Stimulated activated CD4-positive, alpha-beta T cell treated with anti-CD3 and anti-CD28 coated beads, Interleukin-4, amount 100 ng/mL, for 4 hours (primary cell): ENCODE measurements around the gene CCDC175.
A peak's percentile ranks its signal among the peaks of the same experiment; 100 is the strongest.

Experiments used
- DNase-seq, 2 experiments: peaks; one replicate each; pipeline ENCODE4 v3.0.0-alpha.2; 2020

Gene CCDC175

DNA sequence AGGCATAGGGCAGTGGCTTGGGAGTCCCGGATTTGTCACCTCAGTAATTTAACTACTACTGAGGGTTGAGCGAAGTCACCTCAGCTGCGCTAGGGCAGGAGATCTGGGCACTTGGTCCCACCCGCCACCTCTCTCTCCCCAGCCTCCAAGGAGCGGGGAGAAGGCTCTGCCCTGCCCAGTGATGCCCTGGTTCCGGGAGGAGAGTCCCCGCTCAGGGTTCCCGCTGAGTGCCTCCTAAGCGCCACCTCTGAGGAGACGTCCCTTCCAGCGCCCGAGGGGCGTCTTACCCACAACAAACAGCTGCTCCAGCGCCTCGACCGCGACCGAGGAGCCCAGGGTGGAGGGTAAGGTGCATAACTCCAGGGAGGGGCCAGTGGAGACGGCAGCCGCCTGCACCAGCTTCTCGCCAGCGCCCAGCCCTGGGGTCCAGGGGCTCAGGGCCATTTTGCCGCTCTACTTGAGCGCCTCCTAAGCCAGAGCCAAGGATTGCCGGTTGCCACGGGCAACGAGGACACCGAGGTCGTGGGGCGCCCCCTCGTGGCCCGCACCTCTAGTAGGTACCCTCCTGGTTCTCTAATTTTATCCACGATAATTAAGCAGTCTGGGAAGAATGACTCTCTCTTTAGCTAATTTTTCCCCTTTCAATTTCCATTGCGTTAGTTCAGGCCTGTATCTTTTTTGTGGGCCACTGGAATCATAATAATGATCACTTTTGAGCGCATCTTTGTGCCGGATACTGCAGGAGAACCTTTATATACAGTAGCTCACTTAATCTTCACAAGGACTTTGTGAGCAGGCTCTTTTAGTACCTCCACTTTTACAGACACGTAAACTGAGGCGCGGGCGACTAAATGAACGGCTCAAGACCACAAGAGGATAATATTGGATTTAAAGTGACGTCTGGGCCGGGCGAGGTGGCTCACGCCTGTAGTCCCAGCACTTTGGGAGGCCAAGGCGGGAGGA lies at the start of gene CCDC175:
TSS of gene CCDC175 (minus strand) at position 481 of the 963 bp plus-strand sequence. CDS start at position 444, 37 bp downstream.
- peak; percentile 76 to 80 for DNase-seq

- DNase-seq, result no peak
These were observed 46.0 kb upstream of the CCDC175 start for GRCh38 chr14:59622631-59623030.

GRCh38 chr14:59619061-59619460 lies 42.4 kb upstream of the CCDC175 start:
- DNase-seq, result no peak

DNA sequence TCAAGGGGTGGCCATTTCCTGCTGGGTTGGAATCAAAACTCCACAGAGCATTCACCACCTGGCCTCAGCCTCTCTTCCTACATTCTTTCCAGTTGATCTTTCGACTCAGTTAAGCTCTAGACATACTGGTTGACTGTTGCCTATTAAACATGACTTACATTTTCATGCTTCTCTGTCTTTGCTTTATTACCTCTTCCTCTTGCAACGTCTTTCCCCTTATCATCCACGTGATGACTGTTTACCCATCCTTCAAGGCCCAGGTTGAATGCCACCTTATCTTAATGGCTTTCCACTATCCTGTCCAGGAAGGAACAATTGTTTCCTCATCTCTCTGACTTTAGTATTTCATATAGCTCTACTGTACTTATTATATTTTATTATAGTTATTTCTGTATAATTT lies 24.4 kb upstream of the CCDC175 start:
- no peak for DNase-seq

DNA sequence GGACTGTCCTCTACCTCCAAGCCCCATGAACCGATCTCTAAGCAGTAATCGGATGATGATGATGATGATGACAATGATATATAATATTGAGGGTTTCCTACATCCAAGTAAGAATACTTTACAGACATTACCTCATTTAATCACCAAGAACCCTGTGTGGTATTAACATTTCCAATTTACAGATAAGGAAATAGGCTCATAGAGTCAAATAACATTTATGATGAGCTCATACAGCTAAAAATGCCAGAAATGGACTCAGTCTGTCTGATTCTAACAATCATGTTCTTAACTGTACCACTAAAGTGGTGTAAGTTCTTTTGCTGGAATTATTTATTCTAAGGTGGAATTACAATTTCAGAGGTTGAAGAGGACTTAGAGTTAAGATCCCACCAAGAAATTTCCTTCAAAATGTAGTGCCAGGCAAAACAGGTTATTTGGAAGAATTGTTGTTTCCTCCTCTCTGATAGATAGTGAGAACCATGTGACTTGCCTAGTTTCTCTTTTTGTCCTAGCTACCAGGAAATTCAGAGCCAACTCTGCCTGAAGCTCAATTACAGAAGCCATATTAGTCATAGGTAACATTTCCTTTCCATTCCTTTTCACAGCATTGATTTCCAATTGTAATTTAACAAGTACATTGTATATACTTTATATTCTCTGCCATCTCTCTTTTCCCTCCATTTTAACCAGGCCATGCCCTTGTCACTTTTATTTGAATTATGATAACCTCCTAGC lies 23.8 kb upstream of the CCDC175 start:
- no peak for DNase-seq

- DNase-seq, result no peak
These were observed 18.5 kb upstream of the CCDC175 start for GRCh38 chr14:59595071-59595470.

- no peak for DNase-seq
These were observed 15.2 kb upstream of the CCDC175 start for GRCh38 chr14:59591641-59592370.

GRCh38 chr14:59588101-59588500 lies 11.5 kb upstream of the CCDC175 start:
- no peak for DNase-seq

DNA sequence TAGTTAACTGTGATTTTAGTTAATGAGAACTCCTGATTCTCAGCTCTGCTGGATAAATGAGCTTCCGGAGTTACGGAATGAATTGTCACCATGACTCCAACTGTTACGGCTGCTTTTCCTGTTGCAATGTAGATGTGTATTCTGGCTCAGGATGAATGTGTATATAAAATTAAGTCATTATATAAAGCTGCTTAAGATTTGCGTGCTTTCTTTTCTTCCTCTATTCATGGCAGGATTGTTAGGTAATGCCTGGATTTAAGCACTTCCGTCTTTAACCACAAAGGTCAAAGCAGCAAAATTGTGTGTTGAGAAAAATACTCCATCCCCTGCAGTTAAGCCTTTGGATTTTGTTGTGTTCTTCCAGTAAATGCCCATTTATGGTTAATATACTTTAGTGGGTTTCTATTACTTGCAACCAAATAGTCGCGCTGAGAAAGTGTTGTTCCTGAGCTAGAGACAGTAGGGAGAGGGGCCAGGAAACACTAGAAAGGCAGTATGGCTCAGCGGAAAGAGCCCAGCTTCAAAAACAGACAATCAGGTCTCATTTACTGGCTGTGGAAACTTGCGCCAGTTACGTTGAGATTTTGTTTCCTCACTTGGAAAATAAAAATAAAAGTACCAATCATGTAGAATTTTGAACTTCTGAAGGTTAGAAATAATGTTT lies 9.4 kb upstream of the CCDC175 start:
- DNase-seq, result no peak

DNA sequence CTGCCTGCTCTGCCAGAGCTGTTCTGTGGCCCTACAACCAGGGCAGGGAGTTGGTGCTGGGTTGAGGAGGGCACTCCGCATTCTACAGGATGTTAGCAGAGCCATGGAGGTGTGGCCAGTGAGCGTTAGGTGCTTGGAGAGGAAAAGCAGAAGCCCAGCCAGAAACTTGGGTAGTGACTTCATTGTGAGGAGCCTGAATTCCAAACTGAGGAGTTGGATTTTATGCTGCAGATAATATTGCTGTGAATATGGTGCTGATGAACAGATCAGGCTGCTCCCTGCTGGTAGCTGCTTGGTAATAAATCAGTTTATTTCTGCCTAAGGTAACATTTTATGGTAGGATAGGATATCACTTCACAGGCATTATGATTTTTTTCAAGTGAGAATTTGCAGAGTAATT lies 7.1 kb upstream of the CCDC175 start:
- DNase-seq, result no peak

DNA sequence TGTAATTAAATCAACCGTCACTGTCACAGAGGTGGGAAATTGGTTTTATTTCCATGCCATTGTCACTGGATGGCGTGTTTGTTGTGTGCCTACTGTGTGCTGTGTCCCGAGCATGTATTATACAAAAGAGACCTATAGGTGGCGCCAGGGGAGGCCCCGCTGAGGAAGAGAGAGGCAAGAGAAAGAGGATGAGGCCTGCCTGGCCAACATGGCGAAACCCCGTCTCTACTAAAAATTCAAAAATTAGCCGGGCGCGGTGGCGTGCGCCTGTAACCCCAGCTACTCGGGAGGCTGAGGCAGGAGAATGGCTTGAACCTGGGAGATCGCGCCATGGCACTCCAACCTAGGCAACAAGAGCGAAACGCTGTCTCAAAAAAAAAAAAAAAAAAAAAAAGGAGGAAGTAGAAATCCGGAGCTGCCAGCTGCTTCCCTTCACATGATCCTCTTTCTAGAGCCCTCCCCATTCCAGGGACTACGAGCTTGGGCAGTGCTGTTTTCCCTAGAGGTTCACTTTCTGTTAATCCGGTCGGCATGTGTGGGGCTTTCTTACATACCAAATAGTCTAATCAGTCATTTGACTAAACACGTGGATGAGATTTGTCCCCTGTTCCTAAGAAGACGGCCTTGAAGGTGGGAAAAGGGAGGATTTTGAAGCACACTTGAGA lies 6.4 kb upstream of the CCDC175 start:
- DNase-seq, result no peak

DNA sequence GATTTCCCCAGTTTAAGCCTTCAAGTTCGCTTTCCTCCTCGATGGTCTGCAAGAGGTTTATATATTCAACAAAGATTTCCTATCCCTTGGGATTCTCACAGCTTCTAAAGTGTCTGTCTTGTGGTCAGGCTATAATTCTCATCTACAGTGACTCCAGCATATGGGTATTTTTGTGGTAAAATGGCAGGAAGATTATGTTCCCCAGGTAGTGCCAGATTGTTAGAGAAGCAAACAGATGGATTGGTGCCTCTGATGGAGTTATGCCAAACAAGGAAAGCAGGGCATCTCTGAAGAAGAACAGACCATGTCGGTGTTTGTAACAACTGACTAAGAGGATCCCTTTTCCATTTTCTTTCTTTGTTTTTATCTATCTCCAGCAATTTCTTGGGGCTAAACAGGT lies 5.5 kb upstream of the CCDC175 start:
- DNase-seq, result no peak

DNA sequence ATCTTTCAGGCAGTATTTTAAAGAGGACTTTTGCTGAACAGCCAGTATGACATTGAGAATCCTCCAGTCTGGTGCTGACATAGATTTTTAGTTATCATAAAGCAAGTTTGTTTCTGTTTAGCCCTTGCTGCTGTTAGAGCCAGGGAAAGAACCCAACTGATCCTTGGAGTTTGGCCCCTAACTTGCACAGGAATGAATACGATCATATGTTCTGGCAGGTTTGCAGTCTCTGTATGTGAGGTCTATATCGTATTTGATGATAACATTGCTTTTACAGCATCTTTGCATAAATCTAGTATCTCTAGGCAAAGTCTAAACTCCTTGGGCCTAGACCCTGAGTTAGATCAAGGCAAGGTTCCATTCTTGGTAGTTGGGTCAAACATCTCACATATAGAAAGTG lies 4.3 kb upstream of the CCDC175 start:
- no peak for DNase-seq

DNA sequence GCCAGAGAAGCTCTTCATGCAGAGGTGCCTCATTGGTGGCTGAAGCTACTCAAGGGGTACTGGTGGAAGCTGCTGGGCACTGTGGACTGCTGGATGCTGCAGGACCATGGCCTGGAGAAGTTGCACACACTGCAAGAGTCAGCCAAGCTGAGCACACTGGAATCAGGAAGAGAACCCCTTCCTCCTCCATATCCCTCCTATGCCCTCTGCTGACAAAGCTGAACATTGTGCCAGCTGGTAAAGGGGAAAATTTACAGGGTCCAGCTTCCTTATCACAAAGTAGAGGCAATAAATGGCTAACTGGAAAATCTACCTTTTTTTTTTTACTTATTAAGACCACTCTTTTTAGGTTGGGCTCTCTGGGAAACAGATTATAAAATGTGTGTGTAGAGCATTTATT lies 6.5 kb downstream of the CCDC175 start:
- no peak for DNase-seq

- no peak for DNase-seq
These were observed 9.9 kb downstream of the CCDC175 start for GRCh38 chr14:59566725-59567124.

DNA sequence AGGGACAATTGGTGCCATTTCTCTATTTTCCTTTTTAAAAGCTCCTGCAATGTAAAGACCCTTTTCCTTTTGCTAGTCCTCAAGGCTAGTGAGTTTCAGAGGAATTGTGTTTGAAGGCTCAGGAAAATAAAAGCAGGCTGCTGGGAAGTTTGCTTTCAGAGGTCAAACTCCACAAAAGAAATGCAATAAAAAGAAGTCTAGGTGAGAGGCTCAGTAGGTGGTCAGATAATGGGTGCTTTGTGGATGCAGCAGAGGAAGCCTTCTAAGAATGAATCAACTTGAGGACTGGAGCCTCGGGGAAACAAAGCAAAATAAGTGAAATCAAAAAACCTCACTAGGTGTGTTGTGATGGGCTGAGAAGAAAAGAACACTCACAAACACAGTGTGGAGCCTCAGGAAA lies 10.3 kb downstream of the CCDC175 start:
- DNase-seq, result no peak

GRCh38 chr14:59565087-59565486 lies 11.5 kb downstream of the CCDC175 start:
- DNase-seq, result no peak

GRCh38 chr14:59564366-59564765 lies 12.2 kb downstream of the CCDC175 start:
- DNase-seq, result no peak

- no peak for DNase-seq
These were observed 29.3 kb downstream of the CCDC175 start for GRCh38 chr14:59547310-59547709.

DNA sequence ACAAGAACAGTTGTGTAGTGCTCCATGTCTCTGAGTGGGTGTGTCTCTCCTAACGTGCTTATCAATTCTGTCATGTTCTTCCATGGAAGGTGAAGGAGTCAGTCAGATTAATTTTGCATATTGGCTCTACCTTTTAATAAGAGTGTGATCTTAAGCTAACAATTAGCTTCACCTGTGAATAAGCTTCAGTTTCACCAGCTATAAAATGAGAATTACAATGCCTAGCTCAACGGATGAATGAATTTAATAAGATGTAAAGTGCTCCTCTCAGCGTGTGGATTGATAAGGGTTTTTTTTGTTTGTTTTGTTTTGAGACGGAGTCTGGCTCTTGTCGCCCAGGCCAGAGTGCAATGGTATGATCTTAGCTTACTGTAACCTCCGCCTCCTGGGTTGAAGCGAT lies 32.7 kb downstream of the CCDC175 start:
- no peak for DNase-seq

GRCh38 chr14:59541731-59542130 lies 34.9 kb downstream of the CCDC175 start:
- DNase-seq, result no peak

DNA sequence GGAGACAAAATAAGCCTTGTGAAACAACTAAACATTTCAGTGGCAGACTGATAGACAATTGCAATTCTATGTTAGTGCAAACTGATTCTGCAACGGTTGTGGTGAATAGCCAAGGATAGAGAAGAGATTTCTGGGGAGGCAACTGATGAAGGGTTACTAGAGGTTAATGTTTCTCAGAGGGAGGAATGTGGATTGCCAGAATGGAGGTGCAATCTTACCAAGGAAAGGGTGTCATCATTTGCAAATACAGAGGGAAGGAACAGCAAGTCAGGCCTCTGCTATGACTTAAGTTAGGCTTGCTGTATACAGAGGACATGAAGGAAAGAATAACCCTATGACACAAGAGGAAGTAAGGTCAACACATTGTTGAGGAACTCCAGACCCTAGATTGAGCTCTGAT lies 35.8 kb downstream of the CCDC175 start:
- DNase-seq, result no peak
